Measurements from ENCODE around the gene DAZAP2.

- TF ChIP-seq GATA2 (IDR thresholded peaks at IDR 0.05; ENCODE audit: low read depth, low read length) (no peak), GATA3 (IDR thresholded peaks at IDR 0.05; ENCODE audit: low read depth, low read length) (no peak)
Observed at GRCh38 chr12:51281202-51281924, 42.7 kb downstream of the DAZAP2 start.
